Activated B cell treated with CpG ODN at 0.5 μM for 24 hours (primary cell): ENCODE results near the gene EFNA4. TPM values are rescaled to one million over a fixed set of nuclear protein-coding genes. Genes with fewer than 3 reads are reported as not detected.

Experiments used
- ATAC-seq: fragments of 200-7000 bp; cut with Tn5 transposase; one replicate; pipeline ENCODE4 v1.10.0; 2021; ENCODE audit warnings: low read depth, mild to moderate bottlenecking, moderate library complexity
- CTCF ChIA-PET: fragments of 350-600 bp; sonication (Branson Sonifier 250); formaldehyde crosslinking; loops from one replicate; lab custom pipeline; 2021; ENCODE audit warnings: antibody characterized with exemption; lab: Charles Lee
- POLR2A ChIA-PET: fragments of 350-600 bp; sonication (Branson Sonifier 250); formaldehyde crosslinking; loops from one replicate; lab custom pipeline; 2021; ENCODE audit warnings: antibody characterized with exemption; lab: Charles Lee
- DNase-seq: peaks from one replicate; pipeline ENCODE4 v3.0.0; 2022
- H3K27ac Mint-ChIP-seq: one replicate; pipeline ENCODE4 v1.8.0; 2020; ENCODE audit warnings: mixed read lengths
- H3K27me3 Mint-ChIP-seq: one replicate; pipeline ENCODE4 v1.8.0; 2021; ENCODE audit warnings: mixed read lengths
- H3K36me3 Mint-ChIP-seq: one replicate; pipeline ENCODE4 v1.8.0; 2021; ENCODE audit warnings: low read depth, mixed read lengths
- H3K4me1 Mint-ChIP-seq: one replicate; pipeline ENCODE4 v1.8.0; 2021; ENCODE audit warnings: mixed read lengths
- H3K4me3 Mint-ChIP-seq: one replicate; pipeline ENCODE4 v1.8.0; 2020; ENCODE audit warnings: mild to moderate bottlenecking, mixed read lengths
- H3K9me3 Mint-ChIP-seq: one replicate; pipeline ENCODE4 v1.8.0; 2020; ENCODE audit warnings: mixed read lengths
- CTCF ChIP-seq: fragments of 200-600 bp; IDR thresholded peaks from one replicate; pipeline ENCODE4 v1.8.0; 2022; ENCODE audit warnings: antibody characterized with exemption, mild to moderate bottlenecking
- intact Hi-C: fragments of 100-400 bp; cut with micrococcal nuclease; formaldehyde crosslinking; loops from one replicate; pipeline ENCODE4 v1.15.1; 2024
- total RNA-seq: library from RNA; stranded (reverse); gene quantifications from 2 replicates; pipeline ENCODE4 v1.2.3, GENCODE V29; 2022

The EFNA4 gene
- total RNA-seq, 1 donor from 2014 or later = 7.8 TPM

DNA sequence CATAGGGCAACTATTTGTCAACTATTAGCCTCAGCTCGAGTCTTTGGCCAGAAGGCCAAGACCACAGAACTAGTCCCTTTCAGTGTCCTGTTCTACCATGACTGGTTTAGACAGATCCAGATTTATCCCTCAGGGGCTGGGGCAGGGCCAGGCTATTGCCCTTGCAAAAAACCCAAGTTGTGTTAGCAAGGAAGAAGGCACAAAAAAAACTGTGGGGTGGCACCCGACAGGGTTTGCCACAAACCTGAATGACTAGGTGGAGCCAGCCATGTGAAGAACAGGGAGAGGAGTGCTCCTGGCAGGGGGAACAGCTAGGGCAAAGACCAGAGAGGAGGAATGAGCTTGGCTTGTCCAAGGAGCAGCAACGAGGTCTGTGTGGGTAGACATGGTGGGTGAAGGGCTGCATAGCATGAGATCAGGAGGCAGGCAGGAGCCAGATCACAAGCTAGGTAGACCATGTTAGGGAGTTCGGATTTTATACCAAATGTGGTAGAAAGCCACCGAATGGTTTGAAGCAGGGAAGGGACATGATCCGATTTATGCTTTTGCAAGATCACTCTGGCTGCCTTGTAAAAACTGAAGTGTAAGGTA lies 25.6 kb upstream of the EFNA4 start:
- H3K36me3 Mint-ChIP-seq = no peaks in the 10 kb centered on the region
- ChIA-PET POLR2A (no interaction called here), CTCF (interaction anchor here (0.8 kb wide), 1 partner anchor 13 kb away, joined by 3 read pairs; the partner anchor contains the start of gene ADAM15)
- no peak overlapping the region for H3K4me3 Mint-ChIP-seq
- H3K4me1 Mint-ChIP-seq = no peaks in the 10 kb centered on the region
- no peak overlapping the region for H3K27ac Mint-ChIP-seq
- intact Hi-C loops = no loop called here
- H3K27me3 Mint-ChIP-seq = peaks cover 8% of the 10 kb centered on the region
- no peak for DNase-seq
- TF ChIP-seq CTCF = no peak
- ATAC-seq = no peak
- H3K9me3 Mint-ChIP-seq = no peaks in the 10 kb centered on the region

- CTCF ChIA-PET = interaction anchor here (0.8 to 1.5 kb wide), 2 partner anchors 12 to 23 kb away, joined by 3 to 7 read pairs; partner anchors contain the start of gene ADAM15
- intact Hi-C loops = no loop called here
These were observed 24.8 kb upstream of the EFNA4 start for GRCh38 chr1:155038602-155039307.

GRCh38 chr1:155039308-155039669 lies 24.3 kb upstream of the EFNA4 start:
- Mint-ChIP-seq H3K36me3 (no peaks in the 10 kb centered on the region), H3K9me3 (no peaks in the 10 kb centered on the region), H3K4me3 (no peak overlapping the region), H3K27ac (no peak overlapping the region), H3K27me3 (peaks cover 8% of the 10 kb centered on the region), H3K4me1 (no peaks in the 10 kb centered on the region)
- no peak for TF ChIP-seq CTCF
- ATAC-seq (no peak), DNase-seq (no peak)
- ChIA-PET POLR2A (interaction anchor here (0.7 kb wide), 1 partner anchor 72 kb away, joined by 6 read pairs; no protein-coding TSS in a partner anchor), CTCF (interaction anchor here (1.5 kb wide), 1 partner anchor 22 kb away, joined by 7 read pairs; no protein-coding TSS in a partner anchor)
- intact Hi-C loops = no loop called here

More at GRCh38 chr1:155038602-155039307, 24.8 kb upstream of the EFNA4 start:
- H3K4me1 Mint-ChIP-seq = no peaks in the 10 kb centered on the region
- POLR2A ChIA-PET = no interaction called here
- no peaks in the 10 kb centered on the region for H3K36me3 Mint-ChIP-seq
- DNase-seq (no peak), ATAC-seq (no peak)
- H3K27me3 Mint-ChIP-seq = peaks cover 8% of the 10 kb centered on the region
- no peaks in the 10 kb centered on the region for H3K9me3 Mint-ChIP-seq
- H3K27ac Mint-ChIP-seq = no peak overlapping the region
- no peak overlapping the region for H3K4me3 Mint-ChIP-seq
- TF ChIP-seq CTCF = no peak

DNA sequence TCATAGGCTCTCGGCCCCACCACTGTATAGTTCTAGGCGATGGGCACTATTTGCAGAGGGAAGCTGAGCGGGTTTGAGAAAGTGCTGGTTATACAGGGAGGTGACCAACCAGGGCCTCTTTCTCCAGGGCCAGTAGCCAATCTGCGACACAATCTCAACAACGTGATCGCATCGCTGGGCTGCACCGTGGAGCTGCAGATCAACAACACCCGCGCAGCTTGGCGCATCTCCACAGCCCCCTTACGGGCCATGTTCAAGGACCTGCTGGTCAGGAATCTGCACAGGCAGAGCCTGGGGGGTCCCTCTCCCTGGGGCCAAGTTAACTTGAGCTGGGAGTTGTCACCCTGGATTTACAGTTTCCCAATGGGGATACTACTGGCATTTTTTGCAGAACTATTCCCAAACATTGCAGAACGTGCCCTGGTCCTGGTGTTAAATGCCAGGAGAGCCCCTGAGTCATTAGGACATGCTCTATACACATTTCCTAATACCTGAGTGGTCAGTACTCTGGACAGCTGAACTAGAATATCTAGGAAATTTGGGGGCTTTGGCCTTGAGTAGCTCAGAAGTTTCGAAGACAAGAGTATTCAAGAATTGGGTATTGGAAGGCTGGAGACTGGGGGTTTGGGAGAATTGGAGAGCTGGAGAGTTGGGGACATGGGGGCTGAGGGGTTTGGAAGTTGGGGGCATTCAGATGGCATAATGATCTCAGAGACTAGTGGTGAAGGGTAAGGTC lies 23.0 kb upstream of the EFNA4 start:
- Mint-ChIP-seq H3K4me3 (no peak overlapping the region), H3K4me1 (peaks cover 4% of the 10 kb centered on the region), H3K36me3 (no peaks in the 10 kb centered on the region), H3K27ac (no peak overlapping the region), H3K27me3 (peaks cover 8% of the 10 kb centered on the region), H3K9me3 (no peaks in the 10 kb centered on the region)
- CTCF ChIA-PET = interaction anchor here (9.6 kb wide), 1 partner anchor 20 kb away, joined by 101 read pairs; the partner anchor contains the start of gene EFNA4
- intact Hi-C loops = no loop called here
- POLR2A ChIA-PET = interaction anchor here (0.6 kb wide), 1 partner anchor 30 kb away, joined by 3 read pairs; no protein-coding TSS in a partner anchor
- TF ChIP-seq CTCF = no peak
- DNase-seq (no peak), ATAC-seq (no peak)
